T-helper 1 cell (primary cell): ENCODE measurements around the gene HYKK.
"Not testable (repeated sequence)": the region's sequence is repeated elsewhere in the genome, so short reads cannot be mapped to it uniquely, and the experiment has no call there.

ENCODE experiments used
- DNase-seq, 5 donors: peaks; one replicate each; pipeline ENCODE4 v3.0.0-alpha.2; 2012 to 2020
- total RNA-seq, 4 donors: gene quantifications; one replicate each; lab custom pipeline; 2026; lab: John Stamatoyannopoulos, UW

Gene HYKK
- total RNA-seq = 1.4 to 3.6 (median 2.0) reads per million in 4 donors

- peak; percentile 42 to 82 (median 61) for DNase-seq
Observed at GRCh38 chr15:78506971-78507830, at the start of gene HYKK. Gene HYKK (plus strand): TSS chr15:78507577. CDS start chr15:78513089, 5,512 bp downstream.

GRCh38 chr15:78460737-78461136, 46.6 kb upstream of the HYKK start:
- no peak for DNase-seq

GRCh38 chr15:78461171-78461888, 46.0 kb upstream of the HYKK start:
- DNase-seq = peak in 2 of 5 donors; percentile 7 to 12

- DNase-seq = no peak
Observed at GRCh38 chr15:78469031-78469430, 38.3 kb upstream of the HYKK start.

- no peak for DNase-seq
Observed at GRCh38 chr15:78477295-78477694, 30.1 kb upstream of the HYKK start.

GRCh38 chr15:78479650-78480049, 27.7 kb upstream of the HYKK start:
- DNase-seq = no peak

GRCh38 chr15:78481917-78482316, 25.5 kb upstream of the HYKK start:
- no peak for DNase-seq

- DNase-seq = no peak
Observed at GRCh38 chr15:78492872-78493271, 14.5 kb upstream of the HYKK start.

GRCh38 chr15:78501857-78502256, 5.5 kb upstream of the HYKK start:
- no peak for DNase-seq

GRCh38 chr15:78502641-78503040, 4.7 kb upstream of the HYKK start:
- no peak for DNase-seq

GRCh38 chr15:78507831-78508160, 419 bp downstream of the HYKK start:
- DNase-seq = peak in 1 of 5 donors; percentile 1

GRCh38 chr15:78508272-78508671, 895 bp downstream of the HYKK start:
- DNase-seq = no peak

- DNase-seq = peak in 1 of 5 donors; percentile 27
Observed at GRCh38 chr15:78509726-78510312, 2.4 kb downstream of the HYKK start.

GRCh38 chr15:78520035-78520434, 12.7 kb downstream of the HYKK start:
- DNase-seq = not testable (repeated sequence)

GRCh38 chr15:78524230-78524629, 16.9 kb downstream of the HYKK start:
- no peak for DNase-seq

- no peak for DNase-seq
Observed at GRCh38 chr15:78527325-78527724, 19.9 kb downstream of the HYKK start.

- no peak for DNase-seq
Observed at GRCh38 chr15:78533331-78533730, 26.0 kb downstream of the HYKK start.

GRCh38 chr15:78536134-78536533, 28.8 kb downstream of the HYKK start:
- no peak for DNase-seq

- DNase-seq = no peak
Observed at GRCh38 chr15:78537266-78537905, 30.0 kb downstream of the HYKK start.

- DNase-seq = no peak
Observed at GRCh38 chr15:78538358-78538757, 31.0 kb downstream of the HYKK start.

- not testable (repeated sequence) for DNase-seq
Observed at GRCh38 chr15:78539464-78540140, 32.2 kb downstream of the HYKK start.

GRCh38 chr15:78540141-78540870, 32.9 kb downstream of the HYKK start, which contains the start of gene PSMA4:
Gene PSMA4 (plus strand): TSS chr15:78540444. CDS start chr15:78541928, 1,484 bp downstream.
- peak; percentile 86 to 93 (median 90) for DNase-seq
